ENCODE results near the gene WRAP73. TPM values are rescaled to one million over a fixed set of nuclear protein-coding genes. Genes with fewer than 3 reads are reported as not detected.

WRAP73 gene
- total RNA-seq, 2 donors from 2014 or later: 22.1 to 24.9 TPM

DNA sequence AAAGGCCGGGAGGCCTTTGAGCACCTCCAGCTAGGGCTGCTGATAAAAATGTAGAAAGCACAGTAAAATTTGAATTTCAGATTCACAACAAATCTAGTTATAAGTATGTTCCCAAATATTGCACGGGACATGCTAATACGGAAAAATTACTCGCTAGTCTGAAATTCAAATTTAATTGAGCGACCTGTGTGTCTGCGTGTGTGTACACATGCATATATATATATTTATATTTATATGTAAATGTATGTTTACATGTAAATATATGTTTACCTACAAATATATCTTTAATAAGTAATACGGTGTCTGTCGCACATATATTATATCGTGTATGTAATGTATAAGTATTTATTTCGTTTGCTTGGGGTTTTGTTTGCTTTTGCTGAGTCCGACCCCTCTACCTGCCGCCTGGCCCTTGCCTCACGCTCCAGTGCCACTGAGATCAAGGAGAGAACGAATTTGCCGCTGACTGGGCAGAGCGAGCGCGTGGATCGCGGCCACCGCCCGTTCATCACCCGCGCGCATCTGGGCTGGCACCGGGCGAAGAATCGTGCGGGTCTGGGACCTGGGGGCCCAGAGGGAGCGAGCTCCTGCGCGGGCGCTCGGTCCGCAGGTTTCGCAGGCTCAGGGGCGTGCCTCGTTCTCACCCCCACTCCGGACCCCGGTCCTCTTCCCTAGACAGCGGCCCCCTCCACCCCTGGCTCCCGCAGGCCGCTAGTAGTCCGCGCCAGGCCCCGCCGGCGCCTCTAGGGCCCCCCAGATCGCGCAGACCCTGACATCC lies 534 bp upstream of the WRAP73 start:
- TF ChIP-seq, protein P1, sequence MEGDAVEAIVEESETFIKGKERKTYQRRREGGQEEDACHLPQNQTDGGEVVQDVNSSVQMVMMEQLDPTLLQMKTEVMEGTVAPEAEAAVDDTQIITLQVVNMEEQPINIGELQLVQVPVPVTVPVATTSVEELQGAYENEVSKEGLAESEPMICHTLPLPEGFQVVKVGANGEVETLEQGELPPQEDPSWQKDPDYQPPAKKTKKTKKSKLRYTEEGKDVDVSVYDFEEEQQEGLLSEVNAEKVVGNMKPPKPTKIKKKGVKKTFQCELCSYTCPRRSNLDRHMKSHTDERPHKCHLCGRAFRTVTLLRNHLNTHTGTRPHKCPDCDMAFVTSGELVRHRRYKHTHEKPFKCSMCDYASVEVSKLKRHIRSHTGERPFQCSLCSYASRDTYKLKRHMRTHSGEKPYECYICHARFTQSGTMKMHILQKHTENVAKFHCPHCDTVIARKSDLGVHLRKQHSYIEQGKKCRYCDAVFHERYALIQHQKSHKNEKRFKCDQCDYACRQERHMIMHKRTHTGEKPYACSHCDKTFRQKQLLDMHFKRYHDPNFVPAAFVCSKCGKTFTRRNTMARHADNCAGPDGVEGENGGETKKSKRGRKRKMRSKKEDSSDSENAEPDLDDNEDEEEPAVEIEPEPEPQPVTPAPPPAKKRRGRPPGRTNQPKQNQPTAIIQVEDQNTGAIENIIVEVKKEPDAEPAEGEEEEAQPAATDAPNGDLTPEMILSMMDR (IDR thresholded peaks at IDR 0.05): no peak
- Histone ChIP-seq H3K4me3 (peak overlapping the region; percentile 88), H3K4me1 (ENCODE audit: control insufficient read depth in 1 of 2, low read depth in 2 of 2) (peaks cover 17 to 36% of the 10 kb centered on the region in 2 donors), H3K9me3 (no peaks in the 10 kb centered on the region), H3K36me3 (peaks cover 19% of the 10 kb centered on the region), H3K27me3 (replicated peaks; ENCODE audit: insufficient read depth) (peaks cover 25% of the 10 kb centered on the region), H3K27ac (no peak overlapping the region)
- no peak for ATAC-seq (ENCODE audit: insufficient number of reproducible peaks, low FRiP score, low read depth)
- DNase-seq (ENCODE audit: low spot score): no peak

DNA sequence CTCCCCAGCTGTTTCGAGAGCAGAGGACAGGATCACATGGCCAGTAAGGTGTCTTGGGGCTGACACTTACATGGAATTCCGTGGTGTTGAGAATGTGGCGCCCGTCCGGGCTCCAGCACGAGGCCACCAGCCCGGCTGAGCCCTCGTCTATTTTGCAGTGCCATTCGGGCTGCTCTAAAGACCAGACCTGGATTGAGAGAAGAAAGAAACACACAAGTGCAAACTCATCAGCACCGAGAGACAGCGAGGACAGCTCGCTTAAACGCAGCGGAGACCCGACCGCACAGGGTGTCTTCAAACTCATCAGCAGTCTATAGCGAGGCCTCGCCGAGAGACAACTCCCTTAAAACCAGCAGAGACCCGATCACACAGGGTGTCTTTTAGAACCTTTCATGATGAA lies 3.3 kb downstream of the WRAP73 start:
- no peak for ATAC-seq (ENCODE audit: insufficient number of reproducible peaks, low FRiP score, low read depth)
- peaks cover 11 to 23% of the 10 kb centered on the region in 2 donors for H3K4me1 ChIP-seq (ENCODE audit: control insufficient read depth in 1 of 2, low read depth in 2 of 2)
- no peak overlapping the region for H3K27ac ChIP-seq
- H3K9me3 ChIP-seq: no peaks in the 10 kb centered on the region
- peaks cover 34% of the 10 kb centered on the region for H3K36me3 ChIP-seq
- H3K27me3 ChIP-seq (replicated peaks; ENCODE audit: insufficient read depth): peaks cover 7% of the 10 kb centered on the region
- H3K4me3 ChIP-seq: no peak overlapping the region
- no peak for DNase-seq (ENCODE audit: low spot score)
- TF ChIP-seq, protein P1 (IDR thresholded peaks at IDR 0.05): no peak

DNA sequence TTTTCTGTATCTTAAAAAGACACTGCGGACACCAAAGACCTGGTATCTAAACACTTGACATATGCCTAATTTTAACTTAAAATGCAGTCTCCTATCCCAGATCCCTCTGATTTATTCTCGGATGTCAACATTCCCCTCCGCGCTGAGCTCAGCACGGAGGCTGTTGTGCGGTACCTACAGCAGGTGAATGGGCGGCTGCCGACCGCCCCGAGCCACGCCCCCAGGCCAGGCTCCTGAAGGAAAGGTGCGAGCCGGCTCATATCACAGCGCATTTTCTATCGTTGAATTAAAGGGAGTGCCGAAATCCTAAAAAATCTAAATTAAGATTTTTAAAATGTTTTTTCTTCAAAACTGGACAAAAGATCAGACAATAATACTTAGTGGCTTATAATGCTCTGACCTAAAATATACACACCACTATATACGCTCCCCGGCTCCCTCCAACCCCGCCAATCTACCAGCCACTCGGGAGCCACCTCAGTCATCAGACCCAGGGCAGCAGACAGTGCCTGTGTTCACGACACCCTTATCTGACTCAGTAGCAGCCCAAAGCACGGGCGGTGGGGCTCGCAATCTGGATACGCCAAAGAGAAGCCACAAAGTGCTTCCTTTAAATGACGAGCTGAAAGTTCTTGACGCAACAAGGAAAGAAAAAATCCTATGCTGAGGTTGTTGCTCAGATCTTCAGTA lies 4.1 kb downstream of the WRAP73 start:
- Histone ChIP-seq H3K27ac (no peak overlapping the region), H3K4me3 (no peak overlapping the region), H3K4me1 (ENCODE audit: control insufficient read depth in 1 of 2, low read depth in 2 of 2) (peaks cover 5 to 15% of the 10 kb centered on the region in 2 donors), H3K9me3 (no peaks in the 10 kb centered on the region), H3K27me3 (replicated peaks; ENCODE audit: insufficient read depth) (no peaks in the 10 kb centered on the region), H3K36me3 (peaks cover 36% of the 10 kb centered on the region)
- TF ChIP-seq, protein P1 (IDR thresholded peaks at IDR 0.05): no peak
- DNase-seq (ENCODE audit: low spot score) (no peak), ATAC-seq (ENCODE audit: insufficient number of reproducible peaks, low FRiP score, low read depth) (no peak)

DNA sequence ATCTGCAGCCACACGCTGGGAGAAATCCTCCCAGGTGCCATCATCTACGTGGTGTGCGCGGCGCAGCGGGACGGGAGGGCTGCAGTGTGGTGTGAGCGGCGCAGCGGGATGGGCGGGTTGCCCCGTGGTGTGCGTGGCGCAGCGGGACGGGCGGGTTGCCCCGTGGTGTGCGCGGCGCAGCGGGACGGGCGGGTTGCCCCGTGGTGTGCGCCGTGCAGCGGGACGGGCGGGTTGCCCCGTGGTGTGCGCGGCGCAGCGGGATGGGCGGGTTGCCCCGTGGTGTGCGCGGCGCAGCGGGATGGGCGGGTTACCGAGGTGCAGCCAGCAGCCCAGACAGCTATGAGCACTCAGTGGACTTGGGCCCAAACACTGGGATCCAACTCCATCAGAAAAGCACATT lies 4.7 kb downstream of the WRAP73 start:
- TF ChIP-seq, protein P1 (IDR thresholded peaks at IDR 0.05): no peak
- peaks cover 40% of the 10 kb centered on the region for H3K36me3 ChIP-seq
- ATAC-seq (ENCODE audit: insufficient number of reproducible peaks, low FRiP score, low read depth) (no peak), DNase-seq (ENCODE audit: low spot score) (no peak)
- peaks cover 0 to 10% of the 10 kb centered on the region in 2 donors for H3K4me1 ChIP-seq (ENCODE audit: control insufficient read depth in 1 of 2, low read depth in 2 of 2)
- H3K27me3 ChIP-seq (replicated peaks; ENCODE audit: insufficient read depth): no peaks in the 10 kb centered on the region
- H3K4me3 ChIP-seq: no peak overlapping the region
- no peak overlapping the region for H3K27ac ChIP-seq
- H3K9me3 ChIP-seq: no peaks in the 10 kb centered on the region

DNA sequence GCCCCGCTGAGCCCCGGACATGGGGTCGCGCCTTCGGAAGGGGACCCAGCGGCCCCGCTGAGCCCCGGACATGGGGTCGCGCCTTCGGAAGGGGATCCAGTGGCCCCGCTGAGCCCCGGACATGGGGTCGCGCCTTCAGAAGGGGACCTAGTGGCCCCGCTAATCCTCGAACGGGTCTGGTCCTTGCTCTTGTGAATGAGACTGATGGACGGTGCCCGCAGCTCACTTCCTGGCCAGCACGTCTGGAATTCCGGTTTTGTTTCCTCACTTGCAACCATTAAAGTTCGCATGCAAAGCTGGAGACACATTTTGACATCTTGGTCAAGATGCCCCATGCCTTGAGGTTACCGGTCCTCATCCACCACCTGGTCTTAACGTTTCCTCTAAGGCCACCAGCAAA lies 5.6 kb downstream of the WRAP73 start:
- TF ChIP-seq, protein P1 (IDR thresholded peaks at IDR 0.05): no peak
- Histone ChIP-seq H3K4me3 (no peak overlapping the region), H3K27me3 (replicated peaks; ENCODE audit: insufficient read depth) (no peaks in the 10 kb centered on the region), H3K9me3 (no peaks in the 10 kb centered on the region), H3K4me1 (ENCODE audit: control insufficient read depth in 1 of 2, low read depth in 2 of 2) (peaks cover 0 to 6% of the 10 kb centered on the region in 2 donors), H3K36me3 (peaks cover 44% of the 10 kb centered on the region), H3K27ac (no peak overlapping the region)
- DNase-seq (ENCODE audit: low spot score): no peak
- no peak for ATAC-seq (ENCODE audit: insufficient number of reproducible peaks, low FRiP score, low read depth)

Measured in thoracic aorta (tissue), 2 donors.